ENCODE data around the gene TSTD1.
"Not testable (repeated sequence)": the region's sequence is repeated elsewhere in the genome, so short reads cannot be mapped to it uniquely, and the experiment has no call there.

The TSTD1 gene

GRCh38 chr1:161068306-161069234 is 29.8 kb upstream of the TSTD1 start:
- DNase-seq, result peak; percentile 89

- no peak for DNase-seq
Observed at GRCh38 chr1:161066694-161067093, 27.9 kb upstream of the TSTD1 start.

GRCh38 chr1:161065681-161066080 is 26.9 kb upstream of the TSTD1 start:
- DNase-seq, result not testable (repeated sequence)

- DNase-seq, result not testable (repeated sequence)
Observed at GRCh38 chr1:161063936-161064335, 25.2 kb upstream of the TSTD1 start.

GRCh38 chr1:161061419-161061818 is 22.7 kb upstream of the TSTD1 start:
- DNase-seq, result no peak

GRCh38 chr1:161059293-161059692 is 20.5 kb upstream of the TSTD1 start:
- DNase-seq, result no peak

GRCh38 chr1:161054805-161055204 is 16.0 kb upstream of the TSTD1 start:
- no peak for DNase-seq

GRCh38 chr1:161054232-161054631 is 15.5 kb upstream of the TSTD1 start:
- DNase-seq, result no peak

- no peak for DNase-seq
Observed at GRCh38 chr1:161052899-161053298, 14.1 kb upstream of the TSTD1 start.

GRCh38 chr1:161051219-161051618 is 12.5 kb upstream of the TSTD1 start:
- no peak for DNase-seq

- no peak for DNase-seq
Observed at GRCh38 chr1:161048949-161049722, 10.4 kb upstream of the TSTD1 start.

GRCh38 chr1:161047436-161048420 is 9.0 kb upstream of the TSTD1 start:
- no peak for DNase-seq

GRCh38 chr1:161046605-161047228 is 8.0 kb upstream of the TSTD1 start:
- DNase-seq, result peak; percentile 22

- peak; percentile 78 for DNase-seq
Observed at GRCh38 chr1:161045736-161046604, 7.2 kb upstream of the TSTD1 start, which contains the start of gene USF1. USF1 (minus strand) TSS chr1:161045977; CDS start chr1:161043275, 2,702 bp downstream.

- peak; percentile 77 for DNase-seq
Observed at GRCh38 chr1:161044908-161045735, 6.4 kb upstream of the TSTD1 start.

GRCh38 chr1:161044535-161044907 is 5.8 kb upstream of the TSTD1 start:
- DNase-seq, result no peak

- DNase-seq, result no peak
Observed at GRCh38 chr1:161039546-161039945, 782 bp upstream of the TSTD1 start.

- no peak for DNase-seq
Observed at GRCh38 chr1:161039154-161039545, 386 bp upstream of the TSTD1 start.

GRCh38 chr1:161037661-161038522 is 872 bp downstream of the TSTD1 start:
- no peak for DNase-seq
